HG03097 (cell line): ENCODE results near the gene TAF12.
"Not testable (repeated sequence)": the region's sequence is repeated elsewhere in the genome, so short reads cannot be mapped to it uniquely, and the experiment has no call there.

Source experiments
- ATAC-seq: cut with Tn5 transposase; IDR thresholded peaks from one replicate; pipeline ENCODE4 v1.9.1; 2021; ENCODE audit not compliant: unreplicated experiment, low FRiP score

The TAF12 gene

GRCh38 chr1:28642847-28643635 lies at the start of gene TAF12:
Gene TAF12, minus strand, starts transcription at chr1:28643067. Its CDS starts 20,986 bp downstream, at chr1:28622081.
- peak; percentile 75 for ATAC-seq

DNA sequence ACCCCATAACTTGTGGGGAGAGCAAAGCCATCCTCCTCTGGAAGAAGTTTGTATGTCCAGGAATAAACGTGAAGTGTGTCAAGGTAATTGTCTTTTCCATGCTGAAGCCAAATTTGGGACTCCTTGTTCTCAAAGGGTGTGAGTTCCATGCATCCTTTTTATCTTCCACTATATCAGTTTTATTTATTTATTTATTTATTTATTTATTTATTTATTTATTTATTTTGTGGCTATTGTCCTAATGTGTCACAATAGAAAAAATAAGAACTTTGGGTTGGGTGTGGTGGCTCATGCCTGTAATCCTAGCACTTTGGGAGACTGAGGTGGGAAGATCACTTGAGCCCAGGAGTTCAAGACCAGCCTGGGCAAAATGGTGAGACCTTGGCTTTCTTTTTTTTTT lies 48.8 kb upstream of the TAF12 start:
- ATAC-seq = not testable (repeated sequence)

DNA sequence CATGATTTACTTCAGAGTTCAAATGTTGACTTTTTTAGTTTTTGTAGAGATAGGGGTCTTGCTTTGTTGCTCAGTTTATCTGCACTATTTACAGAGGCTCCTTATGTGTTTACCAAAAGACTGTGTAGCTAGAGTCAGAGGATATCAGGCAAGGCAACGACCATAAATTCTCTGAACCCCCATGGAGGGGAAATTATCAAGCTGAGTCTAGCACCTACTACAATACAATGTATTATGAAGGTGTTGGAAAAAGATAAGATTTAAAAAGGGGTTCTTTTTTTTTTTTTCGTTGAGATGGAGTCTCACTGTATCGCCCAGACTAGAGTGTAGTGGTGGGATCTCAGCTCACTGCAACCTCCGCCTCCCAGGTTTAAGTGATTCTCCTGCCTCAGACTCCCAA lies 42.1 kb upstream of the TAF12 start:
- ATAC-seq = no peak

DNA sequence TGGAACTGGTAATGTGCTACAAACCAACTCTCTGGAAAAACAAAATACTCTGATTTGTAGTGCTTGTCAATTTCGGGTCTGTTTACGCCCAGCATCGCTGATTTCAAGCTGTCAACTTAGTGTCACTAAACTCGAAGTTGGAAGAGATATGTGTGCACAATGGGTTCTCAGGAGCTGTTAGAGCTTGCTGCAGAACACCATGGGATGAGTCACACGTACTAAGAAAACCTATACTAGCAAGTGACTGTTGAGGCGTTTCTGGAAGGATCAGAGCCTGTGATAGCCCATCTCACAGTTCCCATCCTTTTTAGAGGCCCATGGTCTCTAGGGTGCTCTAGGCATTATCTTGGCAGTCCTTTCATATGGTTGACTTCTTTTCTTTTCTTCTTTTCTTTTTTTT lies 40.0 kb upstream of the TAF12 start:
- ATAC-seq = no peak

DNA sequence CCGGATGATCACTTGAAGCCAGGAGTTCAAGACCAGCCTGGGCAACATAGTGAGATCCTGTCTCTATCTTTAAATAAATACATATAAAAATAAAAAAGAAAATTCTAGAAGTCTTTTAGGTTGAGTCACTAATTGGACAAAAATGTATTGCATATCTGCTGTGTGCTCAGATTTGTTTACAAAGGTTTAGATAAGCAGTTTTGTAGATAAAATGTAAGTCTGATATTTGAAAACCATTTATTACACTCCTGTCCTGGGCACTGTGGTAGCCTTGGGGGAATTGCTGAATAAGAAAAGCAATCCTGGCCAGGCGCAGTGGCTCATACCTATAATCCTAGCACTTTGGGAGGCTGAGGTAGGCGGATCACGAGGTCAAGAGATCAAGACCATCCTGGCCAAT lies 37.3 kb upstream of the TAF12 start:
- no peak for ATAC-seq

GRCh38 chr1:28675924-28676257 lies 33.0 kb upstream of the TAF12 start:
- no peak for ATAC-seq

DNA sequence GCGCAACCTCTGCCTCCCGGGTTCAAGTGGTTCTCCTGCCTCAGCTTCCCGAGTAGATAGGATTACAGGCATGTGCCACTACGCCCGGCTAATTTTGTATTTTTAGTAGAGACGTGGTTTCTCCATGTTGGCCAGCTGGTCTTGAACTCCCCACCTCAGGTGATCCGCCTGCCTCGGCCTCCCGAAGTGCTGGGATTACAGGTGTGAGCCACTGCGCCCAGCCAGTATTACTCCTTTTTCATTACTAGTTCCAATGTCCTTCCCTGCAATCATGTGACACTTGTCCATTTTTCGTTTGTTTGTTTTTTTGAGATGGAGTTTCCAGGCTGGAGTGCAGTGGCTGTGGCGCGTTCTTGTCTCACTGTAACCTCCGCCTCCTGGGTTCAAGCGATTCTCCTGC lies 30.1 kb upstream of the TAF12 start:
- ATAC-seq = not testable (repeated sequence)

- ATAC-seq = no peak
Observed at GRCh38 chr1:28671254-28671780, 28.4 kb upstream of the TAF12 start.

DNA sequence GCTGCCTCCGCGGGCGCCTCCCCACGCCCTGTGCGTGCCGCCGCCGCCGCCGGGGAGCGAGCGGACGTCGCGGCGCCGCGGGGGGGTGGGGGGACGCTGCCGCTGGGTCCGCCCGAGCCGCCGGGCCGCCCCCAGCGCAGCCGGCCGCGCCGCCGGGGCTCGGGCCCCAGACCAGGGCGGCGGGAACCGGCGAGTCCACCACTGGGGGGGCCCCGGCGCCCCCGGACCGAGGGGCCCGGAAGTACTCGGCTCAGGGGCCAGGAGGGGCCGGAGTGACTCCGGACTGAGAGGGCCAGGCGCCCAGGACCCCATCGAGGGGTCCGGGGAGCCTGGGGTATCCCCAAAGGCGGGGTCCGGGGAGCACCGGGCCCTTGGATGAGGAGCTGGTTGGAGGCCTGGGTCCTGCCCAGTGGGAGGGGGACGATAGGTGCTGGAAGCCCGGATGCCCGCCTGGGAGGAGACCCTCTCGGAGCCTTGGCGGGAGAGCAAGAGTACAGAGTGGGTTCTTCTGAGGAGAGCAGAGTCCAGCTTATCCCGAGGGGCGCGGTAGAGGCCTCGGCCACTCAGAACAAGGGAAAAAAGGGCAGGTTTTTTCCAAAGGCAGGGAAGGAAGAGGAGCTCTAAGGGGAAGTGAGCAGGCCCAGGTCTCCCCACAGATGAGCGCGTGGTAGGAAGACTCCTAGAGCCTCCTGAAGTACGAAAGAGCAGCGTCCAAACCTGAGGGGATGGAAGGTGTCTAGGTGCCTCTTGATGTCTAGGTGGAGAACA lies 26.3 kb upstream of the TAF12 start:
- peak; percentile 38 for ATAC-seq

GRCh38 chr1:28668191-28668955 lies 25.5 kb upstream of the TAF12 start, which contains the start of gene GMEB1:
Gene GMEB1, plus strand, starts transcription at chr1:28668784. Its CDS starts 14,829 bp downstream, at chr1:28683613.
- peak; percentile 79 for ATAC-seq

DNA sequence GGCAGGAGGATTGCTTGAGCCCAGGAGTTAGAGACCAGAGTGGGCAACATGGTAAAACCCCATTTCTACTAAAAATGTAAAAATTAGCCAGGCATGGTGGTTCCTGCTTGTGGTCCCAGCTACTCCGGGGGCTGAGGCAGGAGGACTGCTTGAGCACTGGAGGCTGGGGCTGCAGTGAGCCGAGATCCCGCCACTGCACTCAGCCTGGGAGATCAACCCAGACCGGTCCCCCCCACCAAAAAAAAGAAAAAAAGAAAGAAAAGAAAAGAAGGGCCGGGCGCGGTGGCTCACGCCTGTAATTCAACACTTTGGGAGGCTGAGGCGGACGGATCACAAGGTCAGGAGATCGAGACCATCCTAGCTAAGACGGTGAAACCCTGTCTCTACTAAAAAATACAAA lies 23.9 kb upstream of the TAF12 start:
- no peak for ATAC-seq

DNA sequence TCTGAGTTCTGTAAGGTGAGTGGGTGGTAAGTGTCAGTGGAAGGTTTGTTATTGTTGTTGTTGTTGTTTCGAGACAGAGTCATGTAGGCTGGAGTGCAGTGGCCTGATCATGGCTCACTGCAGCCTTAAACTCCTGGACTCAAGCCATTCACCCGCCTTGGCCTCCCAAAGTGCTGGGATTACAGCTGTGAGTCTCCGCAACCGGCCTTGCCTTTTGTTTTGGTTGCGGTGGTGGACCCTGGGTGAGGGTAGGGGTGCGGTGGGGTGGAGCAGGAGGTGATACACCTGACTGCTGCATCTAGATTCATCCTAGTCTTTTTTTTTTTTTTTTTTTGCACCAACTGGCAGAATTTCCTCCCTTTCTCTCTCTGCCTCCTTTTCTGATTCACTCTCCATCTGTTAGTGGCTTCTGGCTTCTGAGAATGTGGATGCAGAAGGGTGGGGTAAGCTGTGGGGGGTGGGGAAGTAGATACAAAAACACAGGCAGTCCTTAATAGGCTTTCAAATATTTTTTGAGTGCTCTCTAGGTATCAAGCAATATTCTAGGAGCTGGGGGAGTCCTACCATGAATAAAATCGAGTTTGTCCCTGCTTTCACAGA lies 21.1 kb upstream of the TAF12 start:
- ATAC-seq = no peak

DNA sequence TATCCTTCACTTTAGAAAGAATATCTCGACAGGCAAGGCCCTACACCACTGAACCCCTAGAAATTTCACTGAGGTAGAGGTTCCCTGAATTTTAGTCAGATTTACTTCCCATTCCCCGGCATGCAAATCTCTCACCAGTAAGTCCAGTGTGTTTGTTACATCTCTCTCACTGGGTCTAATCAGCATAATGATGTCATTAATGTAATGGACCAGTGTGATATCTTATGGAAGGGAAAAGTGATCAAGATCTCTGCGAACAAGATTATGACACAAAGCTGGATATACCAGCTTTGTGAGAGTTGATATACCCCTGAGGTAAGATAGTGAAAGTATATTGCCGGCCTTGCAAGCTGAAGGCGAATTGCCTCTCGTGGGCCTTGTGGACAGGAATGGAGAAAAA lies 13.5 kb upstream of the TAF12 start:
- no peak for ATAC-seq

DNA sequence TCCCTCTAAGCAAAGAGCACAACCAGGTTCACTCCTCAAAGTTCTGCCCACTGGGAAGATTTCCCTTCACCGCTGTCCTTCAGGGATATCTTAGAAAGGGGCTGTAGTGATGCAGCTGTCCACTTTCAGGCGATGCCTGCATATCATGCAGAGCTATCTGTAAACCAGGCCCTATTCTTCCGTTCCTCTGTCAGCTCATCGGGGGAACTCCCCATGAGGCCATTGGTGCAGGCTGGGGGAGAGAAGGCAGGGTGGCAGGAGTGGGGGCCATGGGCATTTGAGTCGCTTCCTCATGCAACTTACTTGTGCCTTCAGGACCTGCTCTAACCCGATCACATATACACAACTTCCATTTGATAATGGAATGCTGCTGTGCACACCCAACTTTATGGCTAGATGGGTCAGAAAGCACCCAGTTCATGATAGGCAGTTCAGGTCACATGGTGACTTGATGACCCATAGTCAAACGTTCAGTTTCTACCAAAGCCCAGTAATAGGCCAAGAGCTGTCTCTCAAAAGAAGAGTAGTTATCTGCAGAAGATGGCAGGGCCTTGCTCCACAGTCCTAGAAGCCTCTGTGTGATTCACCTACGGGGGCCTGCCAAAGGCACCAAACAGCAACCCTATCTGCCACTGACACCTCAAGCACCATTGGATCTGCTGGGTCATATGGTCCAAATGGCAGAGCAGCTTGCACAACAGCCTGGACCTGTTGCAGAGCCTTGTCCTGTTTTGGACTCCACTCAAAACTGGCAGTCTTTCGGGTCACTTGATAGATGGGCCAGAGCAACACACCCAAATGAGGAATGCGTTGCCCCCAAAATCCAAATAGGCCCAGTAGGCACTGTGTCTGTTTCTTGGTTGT lies 12.8 kb upstream of the TAF12 start:
- not testable (repeated sequence) for ATAC-seq

DNA sequence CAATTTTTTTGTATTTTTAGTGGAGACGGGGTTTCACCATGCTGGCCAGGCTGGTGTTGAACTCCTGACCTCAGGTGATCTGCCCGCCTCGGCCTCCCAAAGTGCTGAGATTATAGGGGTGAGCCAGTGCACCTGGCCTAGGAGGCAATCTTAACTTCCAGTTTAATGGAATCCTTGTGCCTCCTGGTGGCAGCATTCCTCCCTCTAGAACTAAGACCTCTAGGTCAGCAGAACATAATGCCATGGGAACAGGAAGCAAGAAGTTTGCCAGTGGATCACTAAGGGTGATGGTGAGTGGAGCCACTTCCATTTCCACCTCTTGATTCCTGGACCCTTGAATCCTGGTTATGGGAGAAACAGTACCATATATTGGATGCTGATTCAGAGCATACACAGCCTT lies 11.0 kb upstream of the TAF12 start:
- not testable (repeated sequence) for ATAC-seq

GRCh38 chr1:28653063-28653462 lies 10.2 kb upstream of the TAF12 start:
- ATAC-seq = not testable (repeated sequence)

GRCh38 chr1:28648474-28649198 lies 5.8 kb upstream of the TAF12 start, which contains the start of gene RNU11:
Gene RNU11, plus strand, starts transcription at chr1:28648600.
- ATAC-seq = peak; percentile 64

- peak; percentile 65 for ATAC-seq
Observed at GRCh38 chr1:28648008-28648473, 5.2 kb upstream of the TAF12 start.

GRCh38 chr1:28646040-28646439 lies 3.2 kb upstream of the TAF12 start:
- ATAC-seq = no peak
